Measurements from ENCODE around the gene PHF21A.

GRCh38 chr11:45906965-45907611 is 214.2 kb downstream of the PHF21A start, which contains the start of gene FREY1:
- TF ChIP-seq GATA2 (IDR thresholded peaks at IDR 0.05; ENCODE audit: low read depth, low read length): no peak
- TF ChIP-seq GATA3 (IDR thresholded peaks at IDR 0.05; ENCODE audit: low read depth, low read length): no peak
